Fibroblast of peridontal ligament (primary cell): ENCODE data around the gene TBX15.

Experiments used
- DNase-seq: peaks from one replicate; pipeline ENCODE4 v3.0.0-alpha.2; 2010; ENCODE audit errors: extremely low read depth

The TBX15 gene

GRCh38 chr1:118984722-118985639, 3.2 kb downstream of the TBX15 start:
- DNase-seq: no peak

GRCh38 chr1:118984086-118984721, 3.9 kb downstream of the TBX15 start:
- peak; percentile 16 for DNase-seq

GRCh38 chr1:118983558-118984041, 4.5 kb downstream of the TBX15 start:
- no peak for DNase-seq

DNA sequence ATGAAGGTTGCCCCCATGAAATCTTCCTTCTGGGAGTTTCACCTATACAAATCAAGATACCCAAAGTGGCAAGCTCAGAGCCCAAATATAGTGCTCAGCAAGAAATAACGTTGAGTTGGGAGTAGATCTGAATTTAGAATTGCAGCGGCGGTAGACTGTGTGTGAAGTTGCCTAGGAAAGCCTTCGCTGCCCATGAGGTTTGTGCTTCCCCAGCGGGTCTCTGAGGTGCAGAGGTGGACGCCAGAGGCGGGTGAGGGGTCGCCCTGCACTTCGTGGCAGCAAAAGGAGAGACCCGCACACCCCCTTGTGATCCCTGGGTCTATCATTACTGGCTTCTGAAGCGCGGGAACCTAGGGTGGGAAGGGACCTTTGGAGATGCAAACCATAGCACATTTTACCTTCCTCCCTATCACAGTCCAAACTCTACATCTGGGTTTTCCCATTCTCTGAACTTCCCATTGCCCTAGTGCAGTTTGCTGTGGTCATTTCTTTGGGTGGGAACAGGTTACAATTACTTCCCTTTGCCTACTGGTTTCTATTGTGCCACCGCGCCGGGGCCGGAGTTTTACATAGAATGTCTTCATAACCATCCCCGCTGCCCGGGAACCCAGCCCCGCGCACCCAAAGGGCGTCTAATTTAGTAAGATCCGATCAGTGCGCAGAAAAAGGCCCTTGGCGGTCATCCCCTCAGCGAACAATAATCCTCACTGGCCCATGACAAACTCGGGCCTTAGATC, 5.2 kb downstream of the TBX15 start:
- no peak for DNase-seq

GRCh38 chr1:118982266-118982665, 5.9 kb downstream of the TBX15 start:
- DNase-seq: no peak

- DNase-seq: no peak
Measured at GRCh38 chr1:118981436-118981835, 6.7 kb downstream of the TBX15 start.

GRCh38 chr1:118979754-118980575, 8.2 kb downstream of the TBX15 start:
- no peak for DNase-seq

GRCh38 chr1:118978914-118979701, 9.0 kb downstream of the TBX15 start:
- DNase-seq: no peak

GRCh38 chr1:118977600-118977999, 10.5 kb downstream of the TBX15 start:
- DNase-seq: no peak

GRCh38 chr1:118974661-118975060, 13.5 kb downstream of the TBX15 start:
- DNase-seq: no peak

DNA sequence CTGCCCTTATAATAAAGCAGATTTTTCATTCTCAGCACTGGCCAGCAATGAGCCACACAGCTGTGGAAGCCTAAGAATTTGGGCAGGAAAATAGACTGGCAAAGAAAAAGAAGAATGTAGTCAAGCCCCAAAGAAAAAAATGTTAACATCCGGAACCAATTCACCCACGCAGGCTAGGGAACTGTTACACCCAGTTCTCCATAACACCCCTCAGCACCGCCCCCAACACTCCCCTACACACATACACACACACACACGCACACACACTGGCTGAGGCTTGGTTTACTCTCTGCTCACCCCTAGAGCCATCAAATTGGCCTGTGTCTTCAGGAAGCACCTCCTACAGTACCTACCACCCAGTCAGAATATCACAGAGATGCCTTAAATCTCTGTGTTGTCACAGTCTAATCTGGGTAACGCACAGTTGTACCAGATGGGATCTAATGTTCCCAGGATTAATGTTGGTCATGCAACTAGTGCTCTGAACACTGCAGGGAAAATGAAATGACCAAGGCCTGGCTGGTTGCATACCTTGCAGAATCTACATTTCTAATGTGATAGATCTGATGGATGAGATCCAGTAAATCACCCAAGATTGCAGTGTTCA, 14.5 kb downstream of the TBX15 start:
- DNase-seq: no peak

DNA sequence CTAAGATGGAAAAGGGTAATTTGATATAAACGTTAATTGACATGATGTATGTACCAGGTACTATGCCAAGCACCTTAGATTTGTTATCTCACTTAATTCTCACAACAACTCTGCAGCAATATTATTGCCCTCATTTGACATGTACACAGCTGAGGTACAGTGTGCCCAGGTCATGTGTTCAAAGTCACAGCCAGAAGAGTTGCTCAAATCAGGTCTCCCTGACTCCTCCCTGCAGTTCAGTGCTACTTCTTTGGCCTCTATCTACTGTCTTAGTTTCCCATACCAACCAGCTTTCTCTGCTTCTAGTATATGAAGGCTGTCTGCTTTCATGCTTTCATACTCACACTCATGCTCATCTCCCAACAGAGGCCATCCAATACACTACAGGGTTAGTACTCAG, 15.1 kb downstream of the TBX15 start:
- DNase-seq: no peak

- no peak for DNase-seq
Measured at GRCh38 chr1:118970451-118970850, 17.7 kb downstream of the TBX15 start.

DNA sequence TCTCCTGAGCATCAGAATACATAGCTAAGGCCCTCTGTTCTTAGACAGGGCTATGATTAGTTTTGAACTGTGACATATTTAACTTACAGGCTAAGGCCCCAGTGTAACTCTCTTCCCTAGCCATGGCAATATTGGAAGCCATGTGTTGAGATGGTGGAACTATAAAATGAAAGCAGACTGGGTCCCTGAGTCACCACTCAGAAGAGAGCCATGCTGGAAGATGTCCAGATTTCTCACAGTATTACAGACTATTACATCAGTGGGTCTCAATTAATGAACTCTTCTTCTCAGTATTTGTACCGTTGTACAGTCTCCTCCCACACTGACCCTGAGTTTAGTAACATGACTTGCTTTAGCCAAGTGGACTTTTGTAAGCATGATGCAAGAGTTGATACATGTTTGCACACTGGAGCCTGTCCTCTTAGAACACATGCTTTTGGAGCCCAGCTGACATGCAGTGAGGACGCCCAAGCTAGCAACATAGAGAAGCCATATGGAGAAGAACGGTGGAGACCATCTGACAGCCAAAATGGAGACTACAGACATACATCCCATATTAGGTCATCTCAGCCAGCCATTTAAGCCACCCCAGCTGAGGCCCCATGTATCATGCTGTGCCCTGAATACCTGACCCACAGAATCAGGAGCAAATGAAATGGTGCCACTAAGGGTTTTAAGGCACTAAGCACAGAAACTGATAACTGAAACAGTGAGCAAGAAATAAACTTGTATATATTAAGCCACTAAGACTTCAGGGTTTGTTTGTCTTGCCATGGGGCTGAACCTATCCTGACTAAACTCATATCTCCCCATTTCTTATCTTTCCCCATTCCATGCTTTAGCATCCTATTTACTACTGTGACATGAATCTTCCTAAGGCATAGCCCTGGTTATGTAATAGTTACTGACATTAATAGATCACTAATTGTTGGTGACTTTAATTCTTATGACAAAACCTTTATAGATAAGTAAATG, 24.4 kb downstream of the TBX15 start:
- DNase-seq: peak; percentile 21

- no peak for DNase-seq
Measured at GRCh38 chr1:118963138-118963455, 25.0 kb downstream of the TBX15 start.

GRCh38 chr1:118961156-118961555, 27.0 kb downstream of the TBX15 start:
- no peak for DNase-seq

- DNase-seq: no peak
Measured at GRCh38 chr1:118960567-118961136, 27.5 kb downstream of the TBX15 start.

DNA sequence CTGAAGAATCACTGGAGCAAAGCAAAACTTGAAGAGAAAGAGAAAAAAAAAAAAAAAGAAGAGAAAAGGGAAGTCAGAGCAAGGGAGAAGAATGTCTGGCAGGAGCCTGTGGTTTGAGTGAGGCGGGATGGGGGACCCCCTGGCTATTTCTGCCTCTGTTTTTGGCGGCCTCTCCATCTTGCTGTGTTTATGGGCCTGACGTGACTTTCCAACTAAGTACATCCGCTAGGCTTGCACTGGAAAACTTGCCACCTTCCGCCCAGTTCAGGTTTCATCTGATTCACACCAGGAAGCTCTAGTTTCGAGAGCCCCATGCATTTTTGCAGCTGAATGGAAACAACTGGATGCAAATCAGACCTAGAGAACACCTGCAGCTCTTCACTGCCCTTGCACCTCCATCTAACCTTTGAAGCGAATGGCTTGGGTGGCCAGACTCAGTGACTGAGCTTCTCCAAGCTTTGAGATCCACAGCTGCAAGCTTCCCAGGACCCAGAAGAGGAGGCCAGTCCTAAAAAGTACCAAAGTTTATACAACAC, 28.0 kb downstream of the TBX15 start:
- no peak for DNase-seq
